Activated naive CD8-positive, alpha-beta T cell treated with anti-CD3 and anti-CD28 coated beads, Interleukin-2, amount 50 U/mL, for 24 hours (primary cell): ENCODE data around the gene USP20.

ENCODE experiments used
- ATAC-seq: fragments of 150-1000 bp; cut with Tn5 transposase; one replicate; pipeline ENCODE4 v1.10.0; 2021
- DNase-seq: peaks from one replicate; pipeline ENCODE4 v3.0.0; 2021
- H3K27ac Mint-ChIP-seq: one replicate; pipeline ENCODE4 v1.8.0; 2021; ENCODE audit warnings: mild to moderate bottlenecking, mixed read lengths
- H3K27me3 Mint-ChIP-seq: one replicate; pipeline ENCODE4 v1.8.0; 2021; ENCODE audit warnings: mixed read lengths
- H3K36me3 Mint-ChIP-seq: one replicate; pipeline ENCODE4 v1.8.0; 2021; ENCODE audit warnings: low read depth, mixed read lengths
- H3K4me1 Mint-ChIP-seq: one replicate; pipeline ENCODE4 v1.8.0; 2021; ENCODE audit warnings: mixed read lengths
- H3K4me3 Mint-ChIP-seq: one replicate; pipeline ENCODE4 v1.8.0; 2021; ENCODE audit warnings: mild to moderate bottlenecking, moderate library complexity, mixed read lengths
- H3K9me3 Mint-ChIP-seq: one replicate; pipeline ENCODE4 v1.8.0; 2021; ENCODE audit warnings: mixed read lengths

The USP20 gene

DNA sequence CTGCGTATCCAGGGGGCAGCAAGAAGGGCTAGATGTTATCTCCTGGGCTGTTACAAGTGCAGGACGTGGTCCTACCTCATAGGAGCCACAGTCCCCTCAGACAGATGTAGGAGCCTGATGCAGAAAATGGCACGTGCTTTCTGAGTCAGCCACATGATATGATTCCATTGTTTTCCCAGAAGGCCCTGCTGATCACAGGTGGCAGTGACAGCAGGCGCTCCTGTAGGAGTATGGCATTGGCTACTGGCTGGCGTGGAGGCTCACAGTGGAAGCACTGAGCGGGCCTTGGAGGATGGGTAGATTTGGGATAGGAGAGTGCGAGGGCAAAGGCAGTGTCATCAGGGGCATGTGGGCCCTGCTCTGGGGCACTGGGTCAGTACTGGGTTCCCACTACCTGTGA, 21.9 kb downstream of the USP20 start:
- H3K36me3 Mint-ChIP-seq, result peaks cover 51% of the 10 kb centered on the region
- no peaks in the 10 kb centered on the region for H3K9me3 Mint-ChIP-seq
- no peak overlapping the region for H3K27ac Mint-ChIP-seq
- no peaks in the 10 kb centered on the region for H3K27me3 Mint-ChIP-seq
- DNase-seq (no peak), ATAC-seq (no peak)
- H3K4me3 Mint-ChIP-seq, result no peak overlapping the region
- H3K4me1 Mint-ChIP-seq, result peaks cover 65% of the 10 kb centered on the region

DNA sequence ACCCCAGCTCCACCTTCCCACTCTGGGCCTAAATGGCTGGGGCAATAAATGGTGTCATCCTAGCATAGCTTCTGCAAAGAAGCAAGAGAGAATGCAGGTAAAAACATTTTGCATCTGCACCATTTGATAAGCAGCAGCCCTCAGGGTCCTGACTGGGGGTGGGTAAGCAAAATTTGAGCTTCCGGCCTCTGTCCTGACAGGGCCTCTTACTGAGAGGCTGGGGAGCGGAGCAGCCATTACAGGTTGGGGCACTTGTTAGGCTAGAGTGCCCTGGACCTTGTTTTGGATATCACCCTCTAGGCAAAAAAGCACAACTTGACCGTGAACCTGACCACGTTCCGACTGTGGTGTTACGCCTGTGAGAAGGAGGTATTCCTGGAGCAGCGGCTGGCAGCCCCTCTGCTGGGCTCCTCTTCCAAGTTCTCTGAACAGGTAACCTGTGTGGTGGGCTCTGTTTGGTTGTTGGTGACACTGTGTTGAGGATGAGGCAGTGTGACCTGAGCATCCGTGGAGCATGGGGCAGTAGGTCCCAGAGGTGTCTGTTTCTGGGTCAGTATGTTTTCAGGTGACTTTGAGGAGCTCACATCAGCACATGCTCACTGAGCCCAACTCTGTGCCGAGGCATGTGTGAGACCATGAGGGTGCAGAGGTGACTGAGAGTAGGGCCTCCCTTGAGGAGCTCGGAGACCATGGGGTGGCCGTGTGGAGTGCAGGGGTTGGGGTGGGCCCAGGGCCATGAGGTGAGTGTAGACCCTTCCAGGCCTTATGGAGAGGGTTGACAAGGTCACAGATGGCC, 23.1 kb downstream of the USP20 start:
- DNase-seq (no peak), ATAC-seq (no peak)
- Mint-ChIP-seq H3K27ac (no peak overlapping the region), H3K36me3 (peaks cover 52% of the 10 kb centered on the region), H3K9me3 (no peaks in the 10 kb centered on the region), H3K4me1 (peaks cover 69% of the 10 kb centered on the region), H3K4me3 (no peak overlapping the region), H3K27me3 (no peaks in the 10 kb centered on the region)

DNA sequence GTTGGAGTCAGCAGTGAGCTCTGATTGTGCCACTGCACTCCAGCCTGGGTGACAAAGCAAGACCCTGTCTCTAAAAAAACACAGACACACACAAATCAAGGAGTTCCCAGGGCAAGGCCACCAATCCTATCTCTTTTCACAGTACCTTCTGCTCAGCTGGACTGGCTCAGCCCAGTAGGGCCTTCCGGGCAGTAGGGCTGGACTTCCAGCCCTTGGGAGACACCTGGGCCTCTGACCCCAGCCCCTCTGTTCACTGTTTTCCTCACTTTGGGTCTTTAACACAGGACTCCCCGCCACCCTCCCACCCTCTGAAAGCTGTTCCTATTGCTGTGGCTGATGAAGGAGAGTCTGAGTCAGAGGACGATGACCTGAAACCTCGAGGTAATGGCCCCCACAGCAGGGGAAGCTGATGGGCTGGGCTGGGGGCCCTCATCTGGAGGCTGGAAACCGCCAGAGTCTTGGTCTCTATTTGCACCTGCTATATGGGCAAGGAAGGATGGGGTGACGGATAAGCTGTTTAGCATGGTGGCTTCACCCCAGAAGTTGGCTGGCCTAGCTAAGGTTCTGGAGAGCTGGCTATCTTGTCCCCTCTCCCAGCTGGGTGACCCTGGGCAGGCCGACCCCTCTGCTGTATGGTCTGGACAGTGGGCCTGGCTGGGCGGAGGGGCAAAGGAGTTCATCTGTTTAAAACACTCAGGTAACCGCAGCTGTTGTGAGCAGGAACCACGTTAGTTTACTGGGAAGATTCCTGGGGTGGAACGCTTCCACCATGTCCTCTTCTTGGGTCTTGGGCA, 25.6 kb downstream of the USP20 start:
- Mint-ChIP-seq H3K9me3 (no peaks in the 10 kb centered on the region), H3K27me3 (no peaks in the 10 kb centered on the region), H3K4me1 (peaks cover 63% of the 10 kb centered on the region), H3K4me3 (peak overlapping the region; percentile 5), H3K27ac (peak overlapping the region; percentile 82), H3K36me3 (peaks cover 49% of the 10 kb centered on the region)
- DNase-seq (peak; percentile 56), ATAC-seq (peak; percentile 74)

GRCh38 chr9:129861447-129861827, 26.2 kb downstream of the USP20 start:
- Mint-ChIP-seq H3K27ac (peak overlapping the region; percentile 82), H3K4me3 (no peak overlapping the region), H3K4me1 (peaks cover 64% of the 10 kb centered on the region), H3K9me3 (no peaks in the 10 kb centered on the region), H3K36me3 (peaks cover 48% of the 10 kb centered on the region), H3K27me3 (no peaks in the 10 kb centered on the region)
- ATAC-seq (no peak), DNase-seq (no peak)

GRCh38 chr9:129863059-129863690, 27.9 kb downstream of the USP20 start:
- ATAC-seq (peak; percentile 88), DNase-seq (peak; percentile 75)
- H3K9me3 Mint-ChIP-seq, result no peaks in the 10 kb centered on the region
- peak overlapping the region; percentile 85 for H3K27ac Mint-ChIP-seq
- H3K4me1 Mint-ChIP-seq, result peaks cover 72% of the 10 kb centered on the region
- H3K36me3 Mint-ChIP-seq, result peaks cover 42% of the 10 kb centered on the region
- H3K4me3 Mint-ChIP-seq, result peak overlapping the region; percentile 44
- no peaks in the 10 kb centered on the region for H3K27me3 Mint-ChIP-seq

DNA sequence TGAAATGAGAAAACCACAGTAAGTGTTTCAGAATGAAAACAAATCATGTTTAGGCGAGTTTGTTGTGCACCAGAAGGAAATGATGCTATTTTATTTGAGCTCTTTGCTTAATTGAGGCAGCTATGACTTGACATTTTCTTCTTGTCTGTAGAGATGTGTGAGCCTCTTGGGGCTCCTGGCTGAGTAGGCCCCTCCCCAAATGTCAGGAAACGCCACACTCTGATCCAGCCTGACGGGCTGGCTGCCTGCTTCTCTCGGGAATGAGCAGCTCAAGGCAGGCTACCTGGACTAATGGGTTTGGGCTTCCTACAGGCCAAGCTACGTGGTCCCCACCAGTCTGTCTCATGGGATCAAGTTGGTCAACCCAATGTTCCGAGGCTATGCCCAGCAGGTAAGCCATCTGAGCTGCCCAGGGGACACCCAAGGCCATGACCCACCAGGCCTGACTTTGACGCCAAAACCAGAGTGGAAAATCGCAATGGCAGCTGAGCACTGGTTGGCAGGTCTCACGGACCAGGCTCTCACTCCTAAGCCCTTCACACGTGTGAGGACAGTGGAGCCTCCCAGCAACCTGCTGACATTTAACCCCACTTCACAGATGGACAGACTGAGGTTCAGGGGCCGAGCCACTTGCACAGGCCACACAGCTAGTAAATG, 29.9 kb downstream of the USP20 start:
- H3K4me1 Mint-ChIP-seq, result peaks cover 84% of the 10 kb centered on the region

DNA sequence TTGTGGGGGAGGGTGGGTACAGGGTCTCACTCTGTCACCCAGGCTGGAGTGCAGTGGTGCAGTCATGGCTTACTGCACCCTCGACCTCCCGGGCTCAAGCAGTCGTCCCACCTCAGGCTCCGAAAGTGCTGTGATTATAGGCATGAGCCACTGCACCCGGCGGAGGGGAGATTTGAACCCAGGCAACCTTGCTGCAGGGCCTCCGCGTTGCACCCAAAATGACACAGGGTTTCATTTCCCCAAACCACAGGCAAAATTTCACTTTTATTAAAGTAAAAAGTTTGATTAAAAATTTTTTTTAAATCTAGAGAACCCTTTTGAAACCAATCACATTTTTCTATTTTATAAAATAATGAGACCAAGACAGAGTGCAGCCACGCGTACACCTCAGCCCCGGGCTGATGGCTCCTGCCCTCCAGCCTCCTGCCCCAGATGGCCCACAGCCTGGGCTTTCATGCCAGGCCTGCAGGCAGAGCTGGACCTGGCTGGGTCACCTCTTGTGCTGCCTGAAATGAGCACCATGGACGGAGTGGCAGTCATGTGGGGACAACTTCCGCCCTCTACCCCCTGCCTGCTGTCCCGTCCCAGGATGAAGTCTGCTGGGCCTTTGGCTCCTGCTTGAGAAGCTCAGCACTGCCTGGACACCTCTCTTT, 30.5 kb downstream of the USP20 start:
- Mint-ChIP-seq H3K9me3 (no peaks in the 10 kb centered on the region), H3K4me1 (peaks cover 84% of the 10 kb centered on the region), H3K4me3 (peak overlapping the region; percentile 1), H3K36me3 (peaks cover 36% of the 10 kb centered on the region), H3K27me3 (no peaks in the 10 kb centered on the region), H3K27ac (peak overlapping the region; percentile 89)
- ATAC-seq (no peak), DNase-seq (no peak)

More for the DNA sequence above, 29.9 kb downstream of the USP20 start:
- no peaks in the 10 kb centered on the region for H3K27me3 Mint-ChIP-seq
- H3K27ac Mint-ChIP-seq, result peak overlapping the region; percentile 89
- H3K36me3 Mint-ChIP-seq, result peaks cover 36% of the 10 kb centered on the region
- ATAC-seq, result no peak
- no peaks in the 10 kb centered on the region for H3K9me3 Mint-ChIP-seq
- no peak for DNase-seq
- H3K4me3 Mint-ChIP-seq, result no peak overlapping the region

GRCh38 chr9:129866394-129867135, 31.3 kb downstream of the USP20 start:
- Mint-ChIP-seq H3K9me3 (no peaks in the 10 kb centered on the region), H3K36me3 (peaks cover 31% of the 10 kb centered on the region), H3K27ac (peak overlapping the region; percentile 89), H3K27me3 (no peaks in the 10 kb centered on the region), H3K4me3 (peak overlapping the region; percentile 1), H3K4me1 (peaks cover 78% of the 10 kb centered on the region)
- ATAC-seq (no peak), DNase-seq (peak; percentile 37)

- peak overlapping the region; percentile 54 for H3K4me3 Mint-ChIP-seq
- H3K27me3 Mint-ChIP-seq, result no peaks in the 10 kb centered on the region
- peaks cover 74% of the 10 kb centered on the region for H3K4me1 Mint-ChIP-seq
- H3K36me3 Mint-ChIP-seq, result peaks cover 25% of the 10 kb centered on the region
- peak overlapping the region; percentile 89 for H3K27ac Mint-ChIP-seq
- peak; percentile 57 for DNase-seq
- no peaks in the 10 kb centered on the region for H3K9me3 Mint-ChIP-seq
- ATAC-seq, result peak; percentile 25
Observed at GRCh38 chr9:129867136-129868022, 32.1 kb downstream of the USP20 start.

GRCh38 chr9:129868023-129868871, 33.0 kb downstream of the USP20 start:
- no peaks in the 10 kb centered on the region for H3K27me3 Mint-ChIP-seq
- peaks cover 69% of the 10 kb centered on the region for H3K4me1 Mint-ChIP-seq
- peak overlapping the region; percentile 60 for H3K4me3 Mint-ChIP-seq
- H3K9me3 Mint-ChIP-seq, result no peaks in the 10 kb centered on the region
- no peak for ATAC-seq
- no peak for DNase-seq
- peaks cover 21% of the 10 kb centered on the region for H3K36me3 Mint-ChIP-seq
- H3K27ac Mint-ChIP-seq, result peak overlapping the region; percentile 89

- peaks cover 62% of the 10 kb centered on the region for H3K4me1 Mint-ChIP-seq
- H3K4me3 Mint-ChIP-seq, result peak overlapping the region; percentile 60
- H3K36me3 Mint-ChIP-seq, result peaks cover 17% of the 10 kb centered on the region
- ATAC-seq (peak; percentile 89), DNase-seq (peak; percentile 78)
- no peaks in the 10 kb centered on the region for H3K27me3 Mint-ChIP-seq
- no peaks in the 10 kb centered on the region for H3K9me3 Mint-ChIP-seq
- peak overlapping the region; percentile 86 for H3K27ac Mint-ChIP-seq
Observed at GRCh38 chr9:129868872-129869486, 33.7 kb downstream of the USP20 start.
